HFF-Myc (cell line): ENCODE data around the gene APOO.

Experiments
- DNase-seq: peaks from one replicate; pipeline ENCODE4 v3.0.0-alpha.2; 2011; ENCODE audit warnings: low read depth; ENCODE audit errors: extremely low read depth
- H3K4me3 ChIP-seq: replicated peaks from 2 replicates; pipeline ENCODE4 v1.5.1; 2011; ENCODE audit warnings: low read depth, mild to moderate bottlenecking, control low read depth, low read length
- TF ChIP-seq, protein P1 (sequence below): IDR thresholded peaks from 2 replicates; pipeline ENCODE4 v1.5.1; 2012; ENCODE audit warnings: mild to moderate bottlenecking, low read depth, low read length, control low read depth; ENCODE audit errors: missing control alignments

Gene APOO

DNA sequence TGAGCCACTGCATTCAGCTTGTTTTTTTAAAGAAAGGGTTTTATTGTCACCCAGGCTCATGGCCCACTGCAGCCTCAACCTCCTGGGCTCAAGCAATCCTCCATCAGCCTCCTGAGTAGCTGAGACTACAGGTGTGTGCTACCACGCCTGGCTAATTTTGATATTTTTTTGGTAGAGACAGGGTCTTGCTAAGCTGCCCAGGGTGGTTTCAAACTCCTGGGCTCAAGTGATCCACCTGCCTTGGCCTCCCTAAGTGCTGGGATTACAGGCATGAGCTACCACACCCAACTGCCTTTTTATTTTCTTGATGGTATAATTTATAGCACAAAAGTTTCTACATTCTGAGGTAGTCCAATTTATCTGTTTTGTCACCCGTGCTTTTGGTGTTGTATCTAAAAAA is 85.9 kb downstream of the APOO start:
- H3K4me3 ChIP-seq, result no peak overlapping the region

DNA sequence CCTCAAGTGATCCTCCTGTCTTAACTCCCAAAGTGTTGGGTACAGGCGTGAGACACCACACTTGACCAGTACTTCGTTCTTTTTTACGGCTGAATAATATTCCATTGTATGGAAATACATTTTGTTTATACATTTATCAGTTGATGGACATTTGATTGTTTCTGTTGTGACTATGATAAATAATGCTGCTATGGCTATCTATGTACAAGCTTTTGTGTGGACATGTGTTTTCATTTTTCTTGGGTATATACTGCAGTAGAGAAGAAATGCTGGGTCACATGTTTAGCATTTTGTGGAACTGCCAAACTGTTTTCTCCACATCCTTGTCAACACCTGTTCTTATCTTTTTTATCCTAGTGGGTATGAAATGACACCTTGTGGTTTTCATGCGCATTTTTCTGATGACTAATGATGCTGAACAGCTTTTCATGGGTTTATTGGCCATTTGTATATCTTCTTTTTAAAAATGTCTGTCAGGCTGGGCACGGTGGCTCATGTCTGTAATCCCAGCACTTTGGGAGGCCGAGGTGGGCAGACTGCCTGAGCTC is 87.4 kb downstream of the APOO start:
- no peak for DNase-seq
- TF ChIP-seq, protein P1, sequence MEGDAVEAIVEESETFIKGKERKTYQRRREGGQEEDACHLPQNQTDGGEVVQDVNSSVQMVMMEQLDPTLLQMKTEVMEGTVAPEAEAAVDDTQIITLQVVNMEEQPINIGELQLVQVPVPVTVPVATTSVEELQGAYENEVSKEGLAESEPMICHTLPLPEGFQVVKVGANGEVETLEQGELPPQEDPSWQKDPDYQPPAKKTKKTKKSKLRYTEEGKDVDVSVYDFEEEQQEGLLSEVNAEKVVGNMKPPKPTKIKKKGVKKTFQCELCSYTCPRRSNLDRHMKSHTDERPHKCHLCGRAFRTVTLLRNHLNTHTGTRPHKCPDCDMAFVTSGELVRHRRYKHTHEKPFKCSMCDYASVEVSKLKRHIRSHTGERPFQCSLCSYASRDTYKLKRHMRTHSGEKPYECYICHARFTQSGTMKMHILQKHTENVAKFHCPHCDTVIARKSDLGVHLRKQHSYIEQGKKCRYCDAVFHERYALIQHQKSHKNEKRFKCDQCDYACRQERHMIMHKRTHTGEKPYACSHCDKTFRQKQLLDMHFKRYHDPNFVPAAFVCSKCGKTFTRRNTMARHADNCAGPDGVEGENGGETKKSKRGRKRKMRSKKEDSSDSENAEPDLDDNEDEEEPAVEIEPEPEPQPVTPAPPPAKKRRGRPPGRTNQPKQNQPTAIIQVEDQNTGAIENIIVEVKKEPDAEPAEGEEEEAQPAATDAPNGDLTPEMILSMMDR, result no peak
- no peak overlapping the region for H3K4me3 ChIP-seq

More for the DNA sequence above, 85.9 kb downstream of the APOO start:
- TF ChIP-seq, protein P1, result no peak
- no peak for DNase-seq

DNA sequence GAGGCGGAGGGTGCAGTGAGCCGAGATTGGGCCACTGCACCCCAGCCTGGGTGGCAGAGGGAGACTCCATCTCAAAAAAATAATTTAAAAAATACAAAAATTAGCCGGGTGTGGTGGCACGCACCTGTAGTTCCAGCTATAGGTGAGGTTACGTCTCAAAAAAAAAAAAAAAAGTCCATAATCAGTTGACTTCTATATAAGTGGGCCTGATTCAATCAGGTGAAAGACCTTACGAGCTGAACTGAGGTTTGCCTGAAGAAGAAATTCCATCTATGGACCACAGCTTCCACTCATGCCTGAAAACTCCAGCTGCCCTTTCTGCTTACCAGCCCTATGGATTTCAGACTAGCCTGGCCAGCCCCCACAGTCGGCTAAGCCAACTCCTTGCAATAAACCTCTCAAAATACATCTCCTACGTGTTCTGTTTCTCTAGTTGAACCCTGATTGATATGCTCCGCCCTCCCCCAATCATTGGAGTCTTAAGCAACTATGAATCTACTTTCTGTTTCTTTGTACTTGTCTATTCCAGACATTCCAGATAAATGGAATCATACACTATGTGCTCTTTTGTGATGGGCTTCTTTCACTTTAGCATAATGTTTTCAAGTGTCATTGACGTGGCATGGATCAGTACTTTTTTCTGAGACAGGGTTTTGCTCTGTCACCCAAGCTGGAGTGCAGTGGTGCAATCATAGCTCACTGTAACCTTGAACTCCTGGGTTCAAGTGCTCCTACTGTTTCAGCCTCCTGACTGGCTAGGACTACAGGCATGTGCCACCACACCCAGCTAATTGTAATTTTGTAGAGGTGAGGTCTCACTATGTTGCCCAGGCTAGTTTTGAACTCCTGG is 88.1 kb downstream of the APOO start:
- DNase-seq, result no peak
- no peak overlapping the region for H3K4me3 ChIP-seq
- TF ChIP-seq, protein P1, result no peak

DNA sequence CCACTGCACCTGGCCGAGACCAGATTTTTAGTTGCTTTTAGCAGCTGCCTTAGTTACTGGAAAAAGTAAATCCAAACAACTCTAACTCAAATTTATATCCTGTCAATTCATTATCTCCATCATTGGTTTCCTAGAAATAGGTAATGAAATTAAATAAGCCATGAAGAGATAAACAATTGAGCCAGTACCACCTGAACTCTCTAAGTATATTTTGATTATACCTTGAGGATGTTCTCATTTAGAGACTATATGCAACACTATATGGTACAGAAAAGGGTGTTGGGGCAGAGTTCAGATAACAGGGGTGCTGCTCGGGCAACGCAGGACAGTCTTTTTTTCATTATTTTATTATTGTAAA is 89.8 kb downstream of the APOO start:
- DNase-seq, result no peak
- H3K4me3 ChIP-seq, result no peak overlapping the region
- TF ChIP-seq, protein P1, result no peak

DNA sequence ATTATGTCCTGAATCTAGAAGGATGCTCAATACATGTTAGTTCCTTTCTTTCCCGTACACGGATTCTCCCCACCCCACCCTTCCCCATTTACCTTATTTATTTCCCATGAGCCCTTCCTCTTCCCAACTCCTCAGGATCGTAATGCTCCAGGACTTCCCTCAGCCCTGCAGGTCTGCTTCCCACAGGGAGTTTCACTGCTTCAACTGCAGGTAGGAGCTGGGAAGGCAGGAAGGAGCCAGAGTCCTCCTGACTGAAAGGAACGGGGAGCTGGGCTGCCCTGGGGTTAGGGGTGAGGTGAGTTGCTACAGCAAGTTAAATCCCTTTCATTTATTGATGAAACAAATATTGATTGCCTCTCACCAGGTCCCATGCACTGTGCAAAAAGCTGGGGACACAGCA is 91.6 kb downstream of the APOO start:
- DNase-seq, result no peak
- H3K4me3 ChIP-seq, result no peak overlapping the region
- TF ChIP-seq, protein P1, result no peak

DNA sequence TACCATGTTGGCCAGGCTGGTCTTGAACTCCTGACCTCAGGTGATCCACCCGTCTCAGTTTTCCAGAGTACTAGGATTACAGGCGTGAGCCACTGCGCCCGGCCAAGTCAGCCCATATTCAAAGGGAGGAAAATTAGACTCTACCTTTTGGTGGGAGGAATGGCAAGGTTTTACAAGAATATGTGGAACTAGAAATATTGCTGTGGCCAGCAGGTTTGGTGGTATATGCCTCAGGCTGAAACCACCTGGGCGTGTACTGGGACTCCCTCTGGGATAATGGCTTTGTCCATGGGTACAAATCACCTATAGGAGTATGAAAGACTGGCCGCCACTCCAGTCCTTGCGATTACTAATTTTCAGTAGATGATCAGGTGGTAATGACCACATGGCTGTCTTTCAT is 92.4 kb downstream of the APOO start:
- TF ChIP-seq, protein P1, result no peak
- DNase-seq, result no peak
- H3K4me3 ChIP-seq, result no peak overlapping the region
